GM19099 (cell line): ENCODE results near the gene CWC25.

Experiments used
- POLR2A ChIP-seq: IDR thresholded peaks from 3 replicates; pipeline ENCODE4 v1.6.1; 2011; ENCODE audit warnings: low read depth; ENCODE audit not compliant: insufficient read length; ENCODE audit errors: extremely low read depth

The CWC25 gene

DNA sequence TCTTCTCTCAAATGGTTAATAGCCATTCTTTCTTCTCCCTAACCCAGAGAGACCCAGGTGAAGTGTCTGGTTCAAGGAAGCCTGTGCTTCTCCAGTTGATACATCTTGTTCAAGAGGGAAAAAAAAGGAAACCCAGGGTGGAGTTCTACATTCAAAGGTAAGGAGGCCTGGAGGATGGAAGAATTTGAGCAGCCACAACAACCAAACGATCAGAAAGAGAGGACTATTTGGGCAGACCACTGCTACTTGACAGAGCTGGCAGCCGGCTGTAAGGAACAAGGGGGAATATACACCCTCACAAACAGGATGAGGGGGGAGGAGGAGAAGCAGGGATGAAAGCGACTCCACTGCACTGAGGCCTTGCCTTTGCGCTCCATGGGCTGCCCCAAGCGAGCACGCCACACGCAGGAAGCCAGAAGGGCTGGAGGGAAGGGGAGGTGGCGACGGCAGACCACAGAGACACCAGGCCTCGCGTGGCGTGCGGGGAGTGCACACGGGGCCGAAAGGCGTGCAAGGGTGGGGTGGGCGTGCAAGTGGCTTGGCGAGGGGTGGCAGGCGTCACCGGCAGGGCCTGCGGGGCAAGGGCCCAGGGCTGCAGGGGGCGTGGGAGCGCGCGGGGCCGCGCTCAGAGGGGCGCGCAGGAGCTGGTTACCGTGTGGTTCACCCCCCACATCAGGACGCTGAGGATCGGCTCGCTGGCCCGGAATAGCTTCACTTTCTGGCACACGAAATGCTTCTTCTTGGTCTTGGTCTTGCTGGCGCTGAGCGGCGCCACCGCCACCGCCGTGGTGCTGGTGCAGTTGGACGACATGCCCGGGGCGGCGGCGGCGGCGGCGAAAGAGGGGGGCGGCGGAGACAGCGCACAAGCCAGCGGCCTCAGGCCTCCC is 26.3 kb downstream of the CWC25 start:
- TF ChIP-seq POLR2A, result peak; percentile 37

DNA sequence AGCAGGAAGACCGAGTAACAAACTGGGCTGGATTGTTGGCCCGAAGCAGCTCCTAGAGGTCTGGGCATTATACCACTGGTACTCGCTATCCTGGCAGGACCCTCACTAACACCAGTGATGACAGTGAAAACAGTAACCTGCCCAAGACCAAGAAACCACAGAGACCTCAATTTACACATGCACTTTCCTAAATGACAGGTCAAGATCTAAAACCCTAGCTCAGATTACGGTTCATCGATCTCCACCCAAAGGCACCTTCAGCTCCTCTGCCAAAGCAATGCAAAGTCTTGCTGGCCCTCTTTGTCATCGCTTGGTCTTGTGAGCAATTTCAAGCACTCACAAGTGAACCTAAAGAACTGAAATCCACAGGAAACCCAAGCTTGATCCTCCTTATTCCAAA is 27.3 kb downstream of the CWC25 start:
- no peak for TF ChIP-seq POLR2A

DNA sequence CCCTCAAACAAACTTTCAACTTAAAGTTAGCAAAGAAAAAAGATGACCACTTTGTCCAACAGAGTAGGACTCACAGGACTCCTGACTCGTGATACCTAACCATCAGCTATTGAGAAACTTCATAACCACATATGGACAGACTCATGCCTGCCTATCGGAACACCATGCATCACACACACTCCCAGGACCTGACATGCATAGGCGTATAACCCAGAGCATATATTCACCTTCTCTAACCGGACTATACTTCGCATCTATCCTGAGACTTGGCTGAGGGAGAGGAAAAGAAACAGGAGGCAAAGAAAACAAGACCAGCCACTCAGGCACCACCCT is 28.0 kb downstream of the CWC25 start:
- no peak for TF ChIP-seq POLR2A

DNA sequence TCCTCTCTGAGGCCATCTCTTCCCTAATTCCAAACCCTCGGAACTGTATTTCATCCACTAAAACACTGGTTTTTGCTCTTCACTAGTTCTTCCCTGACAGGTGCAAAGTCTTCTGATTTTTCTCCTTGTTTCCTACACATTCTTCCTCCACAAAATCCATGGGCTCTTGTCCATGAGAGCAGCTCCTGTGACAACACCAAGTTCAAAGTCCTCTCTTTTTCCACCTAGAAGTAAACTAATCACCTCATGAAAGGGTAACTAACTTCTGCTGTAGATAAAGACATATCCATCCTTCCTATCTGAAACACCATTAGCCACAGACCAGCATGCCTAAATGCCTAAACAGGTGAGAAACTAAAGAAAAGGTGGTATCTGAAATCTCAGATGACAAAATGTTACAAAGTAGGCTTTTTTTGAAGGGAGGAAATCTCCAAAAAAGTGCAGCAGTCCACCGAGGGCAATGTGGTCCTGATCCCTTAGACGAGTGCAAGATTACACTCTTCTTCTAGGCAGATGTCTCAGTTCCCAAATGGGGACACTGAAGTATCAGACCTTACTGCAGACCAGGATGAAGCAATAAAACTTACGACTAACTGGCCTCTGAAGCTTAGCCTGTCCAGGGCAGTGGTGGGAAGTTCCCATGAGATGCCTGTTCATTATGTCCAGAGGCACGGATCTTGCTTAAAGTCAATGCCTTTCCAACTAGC is 28.5 kb downstream of the CWC25 start:
- TF ChIP-seq POLR2A, result no peak

DNA sequence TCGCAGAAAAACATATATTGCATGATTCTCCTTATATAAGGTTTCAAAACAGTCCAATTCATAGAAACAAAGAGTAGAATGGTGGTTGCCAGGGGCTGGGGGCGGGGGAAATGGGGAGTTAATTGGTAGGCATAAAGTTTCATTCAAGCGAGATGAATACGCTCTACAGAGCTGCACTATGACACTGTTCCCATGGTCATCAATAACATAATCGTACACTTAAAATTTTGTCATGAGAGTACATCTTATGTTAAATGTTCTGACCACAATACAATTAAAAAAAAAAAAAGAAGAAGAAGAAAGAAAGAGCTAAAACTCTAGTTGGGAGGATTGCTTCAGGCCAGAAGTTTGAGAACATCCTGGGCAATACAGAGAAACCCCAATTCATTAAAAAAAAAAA is 30.9 kb downstream of the CWC25 start:
- TF ChIP-seq POLR2A, result no peak

DNA sequence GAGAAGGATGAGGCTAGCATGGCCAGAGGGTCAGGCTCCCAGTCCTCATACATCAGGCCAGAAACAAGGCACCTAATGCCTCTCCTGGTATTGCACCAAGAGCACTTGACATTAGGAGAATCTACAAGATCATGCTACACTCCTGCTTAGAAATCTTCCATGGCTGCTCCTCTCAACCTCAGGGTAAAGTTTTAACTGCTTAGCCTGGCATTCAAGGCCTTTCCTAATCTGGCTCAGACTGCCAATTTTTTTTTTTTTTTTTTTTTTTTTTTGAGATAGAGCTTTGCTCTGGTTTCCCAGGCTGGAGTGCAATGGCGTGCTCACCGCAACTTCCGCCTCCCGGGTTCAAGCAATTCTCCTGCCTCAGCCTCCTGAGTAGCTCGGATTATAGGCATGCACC is 34.0 kb downstream of the CWC25 start:
- TF ChIP-seq POLR2A, result no peak

DNA sequence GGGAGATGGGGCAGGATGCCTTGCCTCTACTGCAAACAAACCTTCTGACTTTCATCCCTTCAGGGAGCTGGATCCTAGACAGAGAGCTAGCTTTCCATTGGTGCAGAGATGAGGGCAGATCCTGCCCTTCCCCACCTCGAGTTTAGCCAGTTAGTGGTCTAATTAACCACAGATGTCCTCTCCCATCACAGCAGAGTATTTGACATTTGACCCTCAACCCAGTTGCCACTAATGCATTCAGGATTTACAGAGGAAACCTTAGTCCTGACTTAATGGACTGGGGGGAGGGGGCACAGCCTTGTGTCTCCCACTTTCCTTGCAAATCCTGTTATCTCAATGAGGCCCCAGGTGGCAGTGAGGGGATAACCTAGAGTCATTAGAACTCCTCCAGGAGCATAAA is 35.9 kb downstream of the CWC25 start:
- TF ChIP-seq POLR2A, result no peak

DNA sequence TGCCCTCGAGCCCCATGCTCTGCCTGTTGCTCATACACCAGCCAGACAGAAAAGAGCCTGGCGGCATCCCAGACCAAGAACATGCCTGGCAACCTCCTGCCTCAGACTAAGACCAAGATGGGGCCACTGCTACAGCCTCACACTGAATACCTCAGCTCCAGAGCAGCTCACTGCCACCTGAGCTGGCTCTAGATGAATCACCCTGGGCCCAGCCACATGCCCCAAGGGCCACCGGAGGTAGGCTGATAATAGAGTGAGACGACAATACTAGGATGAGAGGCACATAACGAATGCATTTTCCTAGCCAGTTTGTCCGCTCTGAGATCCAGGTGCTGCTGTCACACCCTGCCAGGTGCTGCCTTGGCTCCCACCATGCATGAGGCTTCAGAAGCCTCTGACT is 38.7 kb downstream of the CWC25 start:
- no peak for TF ChIP-seq POLR2A

DNA sequence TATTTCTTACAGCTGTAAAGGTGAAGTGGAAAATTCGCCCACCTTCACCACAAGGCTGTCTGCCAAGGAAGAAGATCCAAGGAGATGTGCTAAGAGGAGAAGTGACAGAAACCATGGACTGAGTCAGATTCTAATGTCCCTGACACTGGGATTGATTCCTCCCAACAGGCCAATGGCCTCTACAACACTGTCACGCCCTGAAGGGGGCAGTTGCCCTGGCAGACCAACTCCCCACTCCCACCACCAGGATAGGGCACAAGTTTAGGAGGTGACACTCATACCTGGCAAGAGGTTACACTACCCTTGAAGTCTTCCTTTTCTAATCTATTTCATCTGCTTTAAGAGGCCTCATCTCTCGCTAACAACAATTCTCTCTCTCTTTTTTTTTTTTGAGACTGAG is 41.9 kb downstream of the CWC25 start:
- TF ChIP-seq POLR2A, result no peak

DNA sequence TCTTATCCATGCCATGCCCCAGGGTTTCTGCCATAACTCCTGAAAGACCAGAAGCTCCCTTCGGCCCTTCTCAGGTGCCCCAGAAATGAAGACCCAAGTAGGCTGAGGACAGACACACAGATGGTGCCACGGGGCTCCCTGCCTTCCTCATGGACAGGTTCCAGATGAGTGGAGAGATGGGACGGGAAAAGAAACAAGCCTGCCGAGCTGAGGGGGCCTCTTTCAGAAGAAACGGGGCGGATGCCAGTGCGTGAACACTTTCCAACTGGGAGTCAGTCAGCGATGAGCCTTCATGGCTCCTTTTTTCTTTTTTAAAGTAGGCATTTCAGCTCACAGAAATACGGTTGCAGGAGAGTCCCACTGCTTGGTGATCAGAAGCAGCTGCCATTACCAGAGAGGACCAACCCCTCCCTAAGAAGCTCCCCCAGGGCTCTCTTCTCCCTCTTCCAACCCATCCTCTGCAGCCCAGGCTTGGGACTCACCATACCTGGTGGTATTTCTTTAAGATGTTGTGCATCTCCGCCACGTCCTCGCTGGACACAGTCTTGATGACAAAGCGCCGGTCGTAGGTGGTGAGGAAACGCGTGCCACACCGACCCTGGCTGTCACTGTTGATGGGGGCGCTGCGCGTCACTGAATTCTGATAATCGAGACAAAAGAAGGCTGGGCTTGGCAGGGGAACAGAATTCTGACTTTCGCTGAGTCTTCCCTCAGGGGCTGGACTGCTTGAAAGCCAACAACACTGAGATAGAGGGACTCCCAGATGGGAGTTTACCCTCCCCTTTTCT is 45.0 kb downstream of the CWC25 start:
- no peak for TF ChIP-seq POLR2A

DNA sequence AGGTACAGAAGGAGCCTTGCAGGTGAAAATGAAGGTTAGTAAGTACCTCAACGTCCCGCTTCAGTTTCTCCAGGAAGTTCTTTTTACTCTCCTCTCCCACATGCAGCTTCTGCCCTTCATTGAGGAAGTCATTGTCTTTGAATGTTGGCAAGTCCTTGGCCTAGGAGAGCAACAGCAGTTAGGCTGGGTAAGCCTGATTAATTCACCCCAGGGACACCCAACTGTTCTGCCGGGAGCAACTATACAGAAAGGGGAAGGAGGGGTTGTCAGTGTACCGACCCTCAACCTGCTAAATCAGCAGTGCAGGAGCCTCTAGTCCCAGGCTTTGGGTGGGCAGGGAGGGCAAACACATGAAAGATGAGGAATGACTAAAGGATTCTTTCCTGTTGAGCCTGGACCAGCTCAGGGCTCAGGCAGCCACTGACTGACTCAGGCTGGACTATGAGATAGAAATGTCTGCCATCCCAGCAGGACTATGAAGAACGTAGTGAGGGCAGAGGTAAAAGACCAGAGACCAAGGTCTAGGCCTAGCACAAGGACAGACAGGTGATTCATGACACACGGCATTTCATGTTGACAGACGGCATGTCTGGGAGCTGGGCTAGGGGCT is 47.4 kb downstream of the CWC25 start:
- no peak for TF ChIP-seq POLR2A

DNA sequence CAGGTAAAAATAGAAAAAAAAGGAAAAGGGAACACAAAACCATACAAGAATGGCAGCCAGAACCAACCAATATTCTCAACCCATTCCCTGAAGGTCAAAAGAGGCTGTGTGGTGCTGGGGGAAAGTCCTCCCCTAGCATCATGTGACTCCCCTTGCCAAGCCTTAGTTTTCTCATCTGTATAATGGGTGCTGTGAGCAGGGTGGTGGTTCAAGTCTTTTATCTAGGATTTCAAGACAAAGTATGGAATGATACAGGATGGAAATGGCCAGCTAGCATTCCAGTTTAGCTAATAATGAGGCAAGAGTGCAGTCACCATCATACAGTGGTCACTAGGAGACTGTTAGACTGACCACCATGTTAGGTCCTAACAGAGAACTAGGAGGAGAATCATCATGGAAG is 51.9 kb downstream of the CWC25 start:
- TF ChIP-seq POLR2A, result no peak

DNA sequence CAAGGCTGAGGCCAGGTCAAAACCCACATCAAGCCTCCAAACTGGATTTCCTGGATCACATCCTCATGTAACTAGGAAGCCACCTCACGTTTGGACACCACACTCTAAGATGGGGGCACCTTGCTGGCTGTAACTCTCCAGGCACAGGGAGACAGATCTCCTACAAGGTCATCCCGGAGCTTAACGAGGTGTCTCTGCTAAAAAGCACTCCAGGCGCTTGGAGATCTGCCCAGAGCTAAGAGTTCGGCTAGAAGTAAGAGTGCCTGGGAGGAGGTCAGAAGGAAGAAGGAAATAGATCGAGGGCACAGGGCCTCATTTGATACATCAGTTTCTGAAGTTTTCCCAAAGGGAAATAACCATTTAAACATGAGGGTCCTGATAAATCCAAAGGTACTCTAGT is 56.7 kb downstream of the CWC25 start:
- TF ChIP-seq POLR2A, result no peak

DNA sequence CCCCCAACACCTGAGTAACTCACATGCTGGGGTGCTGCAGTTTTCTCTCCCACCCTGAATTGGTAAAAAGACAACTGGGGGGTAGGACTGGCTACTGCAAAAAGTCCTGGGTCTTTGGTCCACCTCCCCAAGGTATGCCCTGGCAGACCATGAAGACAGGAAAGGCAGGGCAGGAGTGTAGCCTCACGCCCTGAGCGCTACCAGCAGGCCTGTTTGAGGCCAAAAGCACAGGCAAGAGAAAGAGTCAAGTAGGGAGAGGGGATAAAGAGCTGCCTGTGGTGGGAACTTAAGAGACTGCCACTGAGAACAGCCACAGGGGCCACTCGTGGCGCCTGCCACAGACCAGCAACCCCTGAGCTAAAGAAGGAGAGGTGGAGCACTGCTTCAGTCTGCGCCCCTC is 58.8 kb downstream of the CWC25 start:
- TF ChIP-seq POLR2A, result no peak

DNA sequence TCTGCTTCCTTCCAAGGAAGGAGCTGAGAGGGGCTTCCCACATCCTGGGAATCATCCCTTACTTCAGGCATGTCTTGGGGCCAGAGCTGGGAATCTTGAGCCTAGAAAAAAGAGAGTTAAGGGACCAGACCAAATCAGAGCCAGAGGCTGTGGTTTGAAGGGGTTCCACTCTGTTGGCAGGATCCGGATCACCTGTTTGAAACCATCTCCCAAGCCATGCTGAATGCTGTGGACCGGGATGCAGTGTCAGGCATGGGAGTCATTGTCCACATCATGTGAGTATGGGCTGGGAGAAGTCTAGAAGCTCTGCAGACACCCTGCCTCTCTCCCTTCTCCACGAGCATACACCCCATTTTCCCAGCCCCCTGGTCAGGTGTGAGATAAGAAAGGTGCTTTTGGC is 62.9 kb downstream of the CWC25 start:
- TF ChIP-seq POLR2A, result no peak
